Limb (tissue), 2 donors: Measurements from ENCODE around the gene RUFY4.

Source experiments
- DNase-seq, 2 donors: peaks; one replicate each; pipeline ENCODE4 v3.0.0-alpha.2; 2016; ENCODE audit errors: extremely low spot score in 2 of 2

Gene RUFY4

DNA sequence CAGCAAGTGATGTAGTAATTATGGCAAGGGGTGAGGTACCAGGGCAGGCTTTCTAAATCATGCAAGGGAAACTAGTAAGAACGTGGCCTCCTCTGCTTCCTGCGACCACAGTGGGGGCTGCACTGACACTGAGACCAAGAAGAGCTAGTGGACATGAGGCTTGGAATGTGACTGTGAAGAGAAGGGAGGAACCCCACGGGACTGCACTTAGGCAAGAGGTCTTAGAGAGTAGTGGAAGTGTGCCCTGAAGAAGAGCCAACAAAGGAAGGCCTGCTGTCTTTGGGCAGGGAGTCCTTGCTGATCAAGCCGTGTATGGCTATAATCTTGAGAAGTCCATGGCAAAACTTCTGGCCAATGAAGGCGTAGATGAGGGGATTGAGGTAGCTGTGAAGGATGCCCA, 8.9 kb upstream of the RUFY4 start:
- DNase-seq = no peak

DNA sequence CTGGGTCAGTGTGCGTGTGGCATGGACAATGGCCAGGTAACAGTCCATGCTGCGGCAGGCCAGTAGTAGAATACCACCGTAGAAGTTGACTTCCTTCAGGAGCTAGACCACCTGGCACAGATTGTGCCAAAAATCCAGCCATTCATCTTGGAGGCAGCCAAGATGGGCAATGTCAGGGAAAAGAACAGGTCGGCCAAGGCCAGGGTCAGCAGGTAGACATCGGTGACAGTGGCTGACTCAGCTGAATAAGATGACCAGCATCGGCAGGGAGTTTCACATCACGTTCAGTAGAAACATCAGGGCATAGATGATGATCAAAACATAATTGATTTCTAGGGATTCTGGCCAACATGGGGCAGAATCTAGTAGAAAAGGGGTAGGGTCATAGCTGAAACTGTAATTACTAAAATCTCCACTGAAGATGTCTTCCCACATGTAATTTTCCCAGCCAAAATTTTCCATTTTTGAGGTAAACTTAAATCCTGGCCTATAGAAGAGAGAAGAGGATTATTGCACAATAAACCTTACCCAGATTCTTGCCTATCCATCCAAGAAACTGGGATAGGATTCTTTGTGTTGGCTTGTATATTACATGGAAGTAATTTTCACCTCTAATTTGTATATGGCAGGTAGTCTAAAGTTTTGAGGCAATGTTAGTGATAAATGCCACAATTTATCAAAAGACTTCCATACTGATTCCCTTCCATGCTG, 7.9 kb upstream of the RUFY4 start:
- DNase-seq = no peak

DNA sequence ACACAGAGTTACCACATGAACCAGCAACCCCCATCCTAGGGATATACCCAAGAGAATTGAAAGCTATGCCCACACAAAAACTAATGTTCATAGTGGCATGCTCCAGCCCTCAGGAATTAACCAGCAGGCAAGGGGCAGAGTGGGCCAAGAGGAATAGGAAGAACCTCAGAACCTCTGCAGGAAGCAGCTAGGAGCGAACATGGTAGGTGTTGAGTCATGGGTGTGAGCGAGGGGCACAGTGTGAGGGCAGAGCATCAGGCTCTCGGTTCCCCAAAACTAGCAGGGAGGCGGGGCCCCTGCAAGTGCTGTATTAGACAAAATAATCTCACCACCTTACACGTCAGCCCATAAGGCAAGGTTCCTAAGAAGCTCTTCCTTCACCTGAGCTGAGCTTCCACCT, 5.6 kb upstream of the RUFY4 start:
- DNase-seq = no peak

DNA sequence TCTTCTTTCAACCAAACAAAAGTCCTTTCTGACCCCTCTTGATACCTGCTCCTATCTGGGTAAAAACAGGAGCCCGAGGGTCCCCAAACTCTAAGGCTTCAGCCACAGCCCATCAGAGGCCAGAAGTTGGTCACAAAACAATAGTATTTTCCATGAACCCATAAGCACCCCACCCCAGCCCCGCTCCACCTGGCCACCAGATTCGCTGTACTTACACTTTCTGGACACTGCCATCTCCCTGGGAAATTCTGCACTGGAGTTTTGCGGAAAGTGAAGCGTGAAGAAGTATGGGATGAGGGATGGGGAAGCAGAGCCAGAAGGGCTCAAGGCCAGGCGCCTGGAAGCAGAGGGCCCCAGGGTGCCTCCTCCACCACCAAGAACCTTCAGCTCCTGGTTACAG, 5.2 kb upstream of the RUFY4 start:
- no peak for DNase-seq

DNA sequence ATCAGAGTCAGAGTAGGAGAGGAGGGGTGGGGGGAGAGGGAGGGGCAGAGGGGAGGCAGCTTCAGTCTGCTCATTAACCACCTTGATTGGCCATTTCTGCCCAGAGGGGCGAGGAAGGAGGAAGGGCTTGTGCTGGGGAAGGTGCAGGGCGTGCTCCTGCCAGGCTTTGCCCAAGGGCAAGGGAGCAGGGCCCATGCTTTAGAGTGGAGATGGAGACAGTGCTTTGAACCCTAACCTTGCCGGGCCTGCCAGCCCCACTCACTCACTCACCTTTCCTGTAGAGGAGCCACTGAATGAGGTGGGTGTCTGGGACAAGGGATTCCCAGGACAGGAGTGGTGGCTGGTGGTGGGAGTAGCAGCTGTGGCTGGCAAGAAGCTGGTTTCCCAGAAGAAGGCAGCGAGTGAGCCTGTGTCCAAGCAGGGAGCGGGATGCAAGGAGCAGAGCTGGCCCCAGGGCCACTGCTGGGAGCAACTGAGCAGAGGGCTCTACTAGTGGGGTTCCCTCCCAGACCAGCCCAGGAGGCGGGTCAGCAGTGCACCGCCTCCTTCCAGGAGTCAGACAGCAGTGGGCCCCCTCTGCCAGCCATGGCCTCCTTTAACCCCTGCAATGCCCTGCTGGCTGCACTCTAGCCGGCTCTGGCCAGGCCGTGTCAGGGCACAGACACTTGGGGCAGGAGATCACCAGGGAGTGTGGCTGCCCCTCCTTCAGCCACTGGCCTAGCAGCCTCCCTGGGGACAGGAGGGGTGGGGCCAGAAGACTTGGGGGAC, 3.6 kb upstream of the RUFY4 start:
- DNase-seq = peak in 1 of 2 donors; percentile 27

DNA sequence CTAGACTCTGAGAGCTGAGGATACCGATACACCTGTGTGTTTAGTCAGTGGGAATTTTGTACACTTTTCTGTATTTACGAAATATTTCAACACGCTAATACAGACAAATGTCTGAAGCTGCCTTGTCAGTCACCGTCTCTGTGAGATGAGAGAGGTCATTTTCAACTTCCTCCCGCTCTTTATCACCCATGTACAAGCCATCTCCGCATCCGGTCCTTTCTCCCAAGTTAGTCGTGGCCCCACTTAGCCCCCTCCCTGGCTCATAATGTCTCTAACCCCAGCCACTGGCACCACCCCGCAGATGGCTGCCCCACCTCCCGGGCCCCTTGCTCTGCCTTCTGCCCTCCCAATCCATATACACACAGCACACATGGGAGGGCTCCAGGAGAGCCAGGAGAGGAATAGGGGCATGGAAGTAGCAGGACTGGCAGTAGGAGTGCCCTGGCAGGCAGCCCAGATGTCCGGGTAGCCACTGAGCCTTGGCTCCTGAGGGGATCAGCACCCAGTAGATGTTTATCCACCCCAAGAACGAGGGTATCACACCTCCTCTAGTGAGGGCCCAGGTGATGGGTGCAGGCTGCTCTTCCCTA, 2.0 kb upstream of the RUFY4 start:
- no peak for DNase-seq

DNA sequence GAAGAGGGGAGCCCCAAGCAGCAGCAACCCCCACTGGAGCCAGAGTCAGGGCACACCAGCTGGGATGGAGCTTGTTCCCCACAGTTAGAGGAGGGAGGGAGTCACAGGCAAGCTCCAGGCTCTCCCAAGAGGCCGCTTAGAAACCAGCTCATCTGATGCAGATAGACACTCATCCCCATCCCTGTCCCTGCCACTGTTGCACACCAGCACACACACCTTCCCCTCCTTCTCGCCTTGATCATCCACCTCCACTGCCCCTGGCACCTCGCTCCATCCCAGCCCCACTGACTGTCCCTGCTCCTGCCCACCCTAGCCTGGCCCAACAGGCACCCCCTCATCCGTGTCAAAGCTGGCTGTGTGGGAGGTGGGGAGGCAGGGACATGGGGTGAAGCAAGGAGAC, 1.5 kb upstream of the RUFY4 start:
- no peak for DNase-seq

DNA sequence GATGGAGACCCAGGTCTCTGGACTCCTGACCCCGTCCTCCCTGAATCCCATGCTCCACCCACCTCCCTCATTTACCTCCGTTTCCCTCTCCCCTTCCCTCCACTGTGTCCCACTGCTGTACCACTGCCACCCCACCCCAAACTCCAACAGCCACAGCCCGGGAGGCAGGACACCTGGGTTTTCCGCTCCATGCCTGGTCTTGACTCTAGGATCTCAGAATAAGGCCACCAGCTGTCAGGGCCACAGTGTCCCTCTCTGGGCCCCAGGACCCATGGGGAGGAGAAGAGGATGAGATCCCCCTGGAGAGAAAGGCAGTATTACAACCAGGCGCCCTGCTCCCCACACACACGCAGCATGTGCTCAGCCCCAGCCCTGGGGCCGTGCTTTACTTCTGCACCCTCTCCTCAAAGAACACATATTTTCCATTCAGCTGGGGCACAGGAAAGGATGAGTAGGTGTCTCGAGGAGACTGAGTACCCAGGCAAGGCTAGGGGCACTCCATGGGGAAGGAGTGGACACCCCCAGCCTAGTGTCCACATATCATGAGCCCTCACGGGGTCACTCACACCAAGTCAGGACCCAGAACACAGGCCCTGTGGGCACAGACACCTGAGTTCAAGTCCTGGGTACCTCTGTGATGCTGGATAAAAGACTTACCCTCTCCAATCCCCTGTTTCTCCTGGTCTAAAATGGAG, 700 bp downstream of the RUFY4 start:
- DNase-seq = no peak

DNA sequence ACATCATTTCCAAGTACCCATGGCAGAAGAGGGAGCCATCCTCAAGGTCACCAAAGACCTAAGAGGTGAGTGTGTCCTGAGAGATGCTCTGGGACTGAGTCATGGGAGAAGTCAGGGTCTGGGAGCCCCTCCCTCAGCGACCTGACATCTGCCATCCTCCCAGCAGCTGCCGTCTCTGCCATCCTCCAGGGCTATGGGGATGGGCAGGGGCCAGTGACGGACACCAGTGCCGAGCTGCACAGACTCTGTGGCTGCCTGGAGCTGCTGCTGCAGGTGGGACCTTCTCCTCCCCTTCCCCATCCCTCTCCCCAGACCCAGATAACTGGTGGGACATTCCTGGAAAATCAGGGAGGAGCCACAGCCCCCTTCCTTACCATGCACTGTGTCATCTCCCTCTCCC, 1.5 kb downstream of the RUFY4 start:
- no peak for DNase-seq

DNA sequence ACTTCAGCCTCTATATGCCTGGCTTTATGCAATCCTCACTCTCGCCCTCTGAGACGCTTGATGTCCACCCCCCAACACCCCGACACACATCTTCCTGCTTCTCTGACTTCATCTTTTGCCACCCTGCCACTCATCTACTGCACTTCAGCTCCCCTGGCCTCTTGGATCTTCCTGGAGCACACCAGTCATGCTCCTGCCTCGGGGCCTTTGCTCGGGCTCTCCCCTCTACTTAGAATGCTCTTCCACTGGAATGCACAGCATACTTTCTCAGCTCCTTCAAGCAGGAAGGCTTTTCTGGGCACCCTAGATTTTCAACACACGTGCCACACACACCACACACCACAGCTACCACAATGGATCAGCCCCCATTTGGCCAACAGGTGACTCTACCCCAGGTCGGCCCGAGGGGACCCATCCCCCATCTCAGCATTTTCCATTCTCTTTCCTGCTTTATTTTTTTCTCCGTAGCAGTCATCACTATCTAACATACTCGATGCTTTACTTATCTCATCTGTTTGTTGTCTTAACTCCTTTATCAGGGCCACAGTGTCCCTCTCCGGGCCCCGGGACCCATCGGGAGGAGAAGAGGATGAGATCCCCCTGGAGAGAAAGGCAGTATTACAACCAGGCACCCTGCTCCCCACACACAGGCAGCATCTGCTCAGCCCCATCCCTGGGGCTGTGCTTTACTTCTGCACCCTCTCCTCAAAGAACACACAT, 2.3 kb downstream of the RUFY4 start:
- DNase-seq = no peak

DNA sequence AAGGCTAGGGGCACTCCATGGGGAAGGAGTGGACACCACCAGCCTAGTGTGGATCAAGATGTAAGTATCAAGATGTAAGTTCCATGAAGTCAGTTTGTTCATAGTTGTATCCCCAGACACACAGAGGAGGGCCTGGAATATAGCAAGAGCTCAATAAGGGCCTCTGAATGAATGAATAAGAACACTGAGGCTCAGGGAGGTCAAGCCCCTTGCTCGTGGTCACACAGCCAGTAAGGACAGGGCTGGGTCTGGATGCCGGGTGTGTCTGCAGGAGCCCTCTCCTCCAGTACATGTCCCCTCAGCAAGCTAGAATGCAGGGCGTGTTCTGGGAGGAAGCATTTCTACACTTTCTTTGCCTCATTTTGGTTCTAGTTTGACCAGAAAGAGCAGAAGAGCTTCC, 2.9 kb downstream of the RUFY4 start:
- no peak for DNase-seq

DNA sequence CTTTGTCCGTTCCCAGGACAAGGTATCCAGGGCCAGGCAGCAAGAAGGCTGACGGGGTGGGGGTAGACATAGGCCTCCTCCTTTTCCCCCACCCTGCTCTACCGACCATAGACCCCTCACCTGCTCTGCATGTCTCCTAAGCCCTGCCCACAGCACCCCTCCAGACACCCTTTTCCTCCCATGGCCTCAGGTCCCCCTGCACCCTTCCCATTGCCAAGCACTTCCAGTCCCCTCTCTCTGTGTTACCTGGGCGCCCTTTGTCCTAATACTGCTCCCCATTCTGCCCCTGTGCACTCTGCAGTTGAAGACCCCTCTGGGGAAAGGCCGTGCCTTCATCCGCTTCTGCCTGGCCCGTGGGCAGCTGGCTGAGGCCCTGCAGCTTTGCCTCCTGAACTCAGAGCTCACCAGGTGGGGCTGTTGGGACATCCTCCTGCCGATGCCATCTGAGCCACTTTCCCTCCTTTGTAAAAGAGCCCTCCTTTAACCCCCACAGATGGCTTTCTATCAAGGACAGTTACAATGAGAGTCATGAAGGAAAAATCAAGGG, 3.5 kb downstream of the RUFY4 start:
- DNase-seq = no peak

DNA sequence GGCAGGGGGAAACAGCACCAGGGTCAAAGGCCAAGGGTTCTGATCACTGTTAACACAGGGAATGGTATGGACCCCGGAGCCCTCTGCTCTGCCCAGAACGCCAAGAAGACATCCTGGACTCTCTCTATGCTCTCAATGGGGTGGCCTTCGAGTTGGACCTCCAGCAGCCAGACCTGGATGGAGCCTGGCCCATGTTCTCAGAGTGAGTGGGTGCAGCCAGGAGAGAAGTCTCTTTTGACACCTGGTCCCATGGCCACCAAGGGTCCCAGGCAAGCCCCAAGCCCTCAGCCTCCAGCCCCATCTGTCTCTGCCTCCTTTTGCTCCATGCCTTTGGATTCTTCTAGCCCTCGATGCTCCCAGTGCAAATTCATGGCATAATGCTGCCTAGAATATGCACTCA, 4.1 kb downstream of the RUFY4 start:
- no peak for DNase-seq

DNA sequence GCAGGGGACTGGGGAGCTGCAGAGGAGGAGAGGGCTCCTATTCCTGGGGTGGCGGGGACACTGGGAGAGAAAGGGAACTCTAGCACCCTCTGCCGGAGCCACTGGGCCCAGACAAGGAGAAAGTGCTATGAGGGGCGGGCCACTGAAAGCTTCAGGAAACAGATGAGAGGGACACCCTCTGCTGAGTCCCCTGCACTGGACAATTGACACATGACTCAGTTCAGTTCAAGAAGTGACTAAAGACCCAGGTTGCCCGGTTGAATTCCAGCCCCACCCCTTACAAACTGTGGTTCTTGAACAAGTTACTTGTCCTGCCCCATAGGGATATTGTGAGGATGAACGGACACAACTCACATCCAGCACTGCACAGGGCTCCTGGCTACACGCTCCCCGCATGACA, 5.0 kb downstream of the RUFY4 start:
- no peak for DNase-seq

DNA sequence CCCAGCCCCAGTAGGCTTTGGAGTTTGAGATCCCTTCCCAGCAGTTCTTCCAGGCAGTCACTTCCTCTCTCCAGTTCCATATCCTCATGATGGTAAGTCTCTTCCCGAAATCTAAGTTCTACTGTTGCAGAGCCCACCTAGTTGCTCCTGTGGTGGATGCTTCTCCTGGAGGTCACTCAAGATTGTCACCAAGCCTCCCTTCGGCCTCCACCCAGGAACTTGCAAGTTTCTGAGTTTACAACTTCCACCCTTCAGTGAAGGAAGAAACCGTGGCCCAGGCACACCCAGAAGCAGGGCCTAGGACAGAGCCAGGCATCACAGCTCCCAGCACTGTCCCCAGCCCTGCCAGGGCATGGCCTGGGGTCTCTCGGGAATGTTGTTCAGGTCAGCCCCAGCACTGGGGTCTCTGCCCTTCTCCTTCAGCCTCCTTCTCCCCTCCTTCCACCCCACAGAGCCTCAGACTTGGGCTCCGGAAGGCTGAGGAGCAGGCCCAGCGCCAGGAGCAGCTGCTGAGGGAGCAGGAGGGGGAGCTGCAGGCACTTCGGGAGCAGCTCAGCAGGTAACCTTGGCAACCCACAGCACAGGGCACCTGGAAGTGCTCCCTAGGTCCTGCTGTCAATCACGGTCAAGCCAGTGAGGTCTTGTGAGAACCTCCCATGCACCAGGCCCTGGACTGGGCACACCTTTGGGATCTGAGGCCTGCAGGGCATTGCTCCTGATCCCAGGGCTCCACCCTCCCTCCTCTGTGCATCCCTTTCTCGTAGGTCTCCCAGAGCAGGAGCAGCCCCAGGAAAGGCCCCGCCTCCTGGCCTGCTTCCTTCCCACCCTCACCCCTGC, 7.1 kb downstream of the RUFY4 start:
- DNase-seq = no peak

DNA sequence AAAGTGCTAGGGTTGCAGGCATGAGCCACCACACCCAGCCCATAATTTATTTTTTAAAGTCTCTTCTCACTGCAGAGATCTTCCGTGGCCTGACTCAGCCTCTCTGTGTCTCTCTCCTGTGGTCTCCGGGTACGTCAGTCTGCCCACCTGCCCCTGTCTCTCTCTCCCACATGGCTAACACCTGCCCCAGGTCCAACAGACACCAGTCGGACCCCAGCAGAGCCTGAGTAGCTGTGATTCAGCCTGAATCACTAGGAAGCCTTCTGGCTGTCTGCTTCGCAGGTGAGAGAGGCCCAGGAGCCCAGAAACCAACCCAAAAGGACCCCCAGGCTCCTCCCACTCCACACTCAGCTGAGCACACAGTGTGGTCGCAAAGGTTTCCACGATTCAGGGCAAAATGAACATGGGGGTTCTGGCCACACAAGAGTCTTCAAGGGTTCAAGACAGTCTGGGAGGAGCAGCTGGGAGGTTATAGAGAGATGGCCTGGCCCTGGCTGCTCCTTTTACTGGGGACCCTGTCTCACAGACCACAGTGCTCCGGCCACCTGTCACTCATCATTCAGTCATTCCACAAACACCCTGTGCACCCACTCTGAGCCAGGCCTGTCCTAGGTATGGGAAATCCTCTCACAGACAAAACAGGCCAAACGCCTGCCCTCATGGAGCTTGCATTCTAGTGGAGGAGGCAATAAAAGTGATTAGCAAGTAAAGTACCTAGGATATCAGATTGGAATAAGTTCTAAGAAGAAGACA, 8.6 kb downstream of the RUFY4 start:
- DNase-seq = no peak

DNA sequence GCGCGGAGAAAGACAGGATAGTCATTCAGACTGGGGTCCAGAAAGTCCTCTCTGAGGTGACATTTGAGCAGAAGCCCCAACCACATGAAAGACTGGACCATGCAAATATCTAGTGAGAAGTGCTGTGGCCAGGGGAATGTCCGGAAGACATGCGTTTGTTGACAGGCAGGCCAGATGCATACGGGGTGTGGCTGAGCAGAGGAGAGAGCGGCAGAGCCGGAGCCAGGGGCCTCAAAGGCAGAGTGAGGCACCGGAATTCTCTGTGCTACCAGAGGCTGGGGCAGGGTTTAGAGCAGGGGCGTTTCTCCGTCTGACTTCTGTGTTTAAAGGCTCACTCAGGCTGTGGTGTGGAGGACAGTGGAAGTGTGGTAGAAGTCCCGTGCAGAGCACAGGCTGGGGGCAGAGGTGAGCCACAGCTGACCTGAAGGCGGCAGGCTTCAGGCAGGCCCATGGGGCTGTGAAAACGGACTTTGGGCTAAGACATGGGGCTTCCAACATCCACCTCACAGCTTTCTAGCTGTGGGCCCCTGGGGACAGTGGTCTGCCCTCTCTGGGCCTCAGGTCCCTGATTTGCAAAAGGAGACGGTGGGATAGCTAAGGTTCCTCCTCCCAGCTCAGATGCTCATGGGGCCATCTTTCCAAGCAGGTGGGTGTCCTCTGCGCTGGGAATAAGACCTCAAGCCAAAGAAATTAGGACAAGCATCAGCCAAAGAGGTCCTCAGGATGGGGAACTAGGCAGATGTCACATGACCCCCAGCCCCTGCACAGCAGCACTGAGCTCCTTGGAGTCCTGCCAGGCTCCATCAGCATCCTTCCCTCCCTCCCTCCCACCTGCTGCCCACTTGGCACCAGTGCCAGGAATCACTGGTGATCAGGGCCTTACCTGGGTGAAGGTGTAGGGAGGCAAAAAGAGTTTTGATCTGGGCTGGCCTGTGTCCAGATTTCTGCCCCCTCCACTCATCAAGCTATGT, 11.2 kb downstream of the RUFY4 start:
- no peak for DNase-seq

DNA sequence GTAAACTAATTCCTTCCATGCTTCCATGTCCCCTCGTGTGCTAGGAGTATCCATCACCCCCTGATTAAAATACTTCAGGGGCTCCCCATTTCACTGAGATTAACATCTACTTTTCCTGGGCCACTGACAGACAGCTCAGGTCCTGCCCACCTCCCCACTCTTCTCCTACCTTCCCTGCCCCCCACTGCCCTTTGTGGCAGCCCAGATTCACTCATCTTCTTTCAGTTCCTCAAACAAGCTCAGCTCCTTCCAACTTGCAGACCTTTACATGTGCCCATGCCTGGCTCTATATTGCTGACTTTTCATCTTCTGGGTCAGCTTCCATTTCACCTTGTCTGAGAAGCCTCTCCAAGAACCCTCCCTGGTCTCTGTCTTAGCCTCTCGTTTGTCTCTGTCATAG, 12.0 kb downstream of the RUFY4 start:
- no peak for DNase-seq
